ENCODE results near the gene INHBE.
"Not testable (repeated sequence)": the region's sequence is repeated elsewhere in the genome, so short reads cannot be mapped to it uniquely, and the experiment has no call there.

The INHBE gene

GRCh38 chr12:57489157-57489641, 34.1 kb downstream of the INHBE start:
- no peak for TF ChIP-seq OSR1 (CRISPR knock-in tag; IDR thresholded peaks at IDR 0.05)
- TF ChIP-seq ZC3H10 (CRISPR knock-in tag; IDR thresholded peaks at IDR 0.05): no peak
- no peak for TF ChIP-seq ISL1 (CRISPR knock-in tag; IDR thresholded peaks at IDR 0.05)
- TF ChIP-seq PPARA (CRISPR knock-in tag; IDR thresholded peaks at IDR 0.05; ENCODE audit: borderline replicate concordance): no peak
- TF ChIP-seq, protein P1, sequence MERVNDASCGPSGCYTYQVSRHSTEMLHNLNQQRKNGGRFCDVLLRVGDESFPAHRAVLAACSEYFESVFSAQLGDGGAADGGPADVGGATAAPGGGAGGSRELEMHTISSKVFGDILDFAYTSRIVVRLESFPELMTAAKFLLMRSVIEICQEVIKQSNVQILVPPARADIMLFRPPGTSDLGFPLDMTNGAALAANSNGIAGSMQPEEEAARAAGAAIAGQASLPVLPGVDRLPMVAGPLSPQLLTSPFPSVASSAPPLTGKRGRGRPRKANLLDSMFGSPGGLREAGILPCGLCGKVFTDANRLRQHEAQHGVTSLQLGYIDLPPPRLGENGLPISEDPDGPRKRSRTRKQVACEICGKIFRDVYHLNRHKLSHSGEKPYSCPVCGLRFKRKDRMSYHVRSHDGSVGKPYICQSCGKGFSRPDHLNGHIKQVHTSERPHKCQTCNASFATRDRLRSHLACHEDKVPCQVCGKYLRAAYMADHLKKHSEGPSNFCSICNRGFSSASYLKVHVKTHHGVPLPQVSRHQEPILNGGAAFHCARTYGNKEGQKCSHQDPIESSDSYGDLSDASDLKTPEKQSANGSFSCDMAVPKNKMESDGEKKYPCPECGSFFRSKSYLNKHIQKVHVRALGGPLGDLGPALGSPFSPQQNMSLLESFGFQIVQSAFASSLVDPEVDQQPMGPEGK (CRISPR knock-in tag; IDR thresholded peaks at IDR 0.05; ENCODE audit: borderline replicate concordance): no peak
- TF ChIP-seq, protein P2, sequence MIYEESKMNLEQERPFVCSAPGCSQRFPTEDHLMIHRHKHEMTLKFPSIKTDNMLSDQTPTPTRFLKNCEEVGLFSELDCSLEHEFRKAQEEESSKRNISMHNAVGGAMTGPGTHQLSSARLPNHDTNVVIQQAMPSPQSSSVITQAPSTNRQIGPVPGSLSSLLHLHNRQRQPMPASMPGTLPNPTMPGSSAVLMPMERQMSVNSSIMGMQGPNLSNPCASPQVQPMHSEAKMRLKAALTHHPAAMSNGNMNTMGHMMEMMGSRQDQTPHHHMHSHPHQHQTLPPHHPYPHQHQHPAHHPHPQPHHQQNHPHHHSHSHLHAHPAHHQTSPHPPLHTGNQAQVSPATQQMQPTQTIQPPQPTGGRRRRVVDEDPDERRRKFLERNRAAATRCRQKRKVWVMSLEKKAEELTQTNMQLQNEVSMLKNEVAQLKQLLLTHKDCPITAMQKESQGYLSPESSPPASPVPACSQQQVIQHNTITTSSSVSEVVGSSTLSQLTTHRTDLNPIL (CRISPR knock-in tag; IDR thresholded peaks at IDR 0.05; ENCODE audit: low read depth): no peak
- TF ChIP-seq ESRRG (CRISPR knock-in tag; IDR thresholded peaks at IDR 0.05): no peak
- no peak for TF ChIP-seq RARB (CRISPR knock-in tag; IDR thresholded peaks at IDR 0.05)
- no peak for TF ChIP-seq ZNF565 (CRISPR knock-in tag; conservative IDR thresholded peaks at IDR 0.05; ENCODE audit: low read depth)
- TF ChIP-seq CSDC2 (CRISPR knock-in tag; IDR thresholded peaks at IDR 0.05): no peak
- TF ChIP-seq ARNTL (CRISPR knock-in tag; IDR thresholded peaks at IDR 0.05; ENCODE audit: borderline replicate concordance, low read depth): no peak
- TF ChIP-seq ZFP30 (CRISPR knock-in tag; IDR thresholded peaks at IDR 0.05): no peak
- no peak for TF ChIP-seq ZNF8 (CRISPR knock-in tag; IDR thresholded peaks at IDR 0.05)
- TF ChIP-seq GLIS3 (CRISPR knock-in tag; IDR thresholded peaks at IDR 0.05): no peak
- TF ChIP-seq TCF4 (CRISPR knock-in tag; IDR thresholded peaks at IDR 0.05; ENCODE audit: borderline replicate concordance): no peak
- TF ChIP-seq ZNF70 (CRISPR knock-in tag; IDR thresholded peaks at IDR 0.05): no peak
- no peak for TF ChIP-seq ZFP3 (CRISPR knock-in tag; IDR thresholded peaks at IDR 0.05)
- TF ChIP-seq, protein P3, sequence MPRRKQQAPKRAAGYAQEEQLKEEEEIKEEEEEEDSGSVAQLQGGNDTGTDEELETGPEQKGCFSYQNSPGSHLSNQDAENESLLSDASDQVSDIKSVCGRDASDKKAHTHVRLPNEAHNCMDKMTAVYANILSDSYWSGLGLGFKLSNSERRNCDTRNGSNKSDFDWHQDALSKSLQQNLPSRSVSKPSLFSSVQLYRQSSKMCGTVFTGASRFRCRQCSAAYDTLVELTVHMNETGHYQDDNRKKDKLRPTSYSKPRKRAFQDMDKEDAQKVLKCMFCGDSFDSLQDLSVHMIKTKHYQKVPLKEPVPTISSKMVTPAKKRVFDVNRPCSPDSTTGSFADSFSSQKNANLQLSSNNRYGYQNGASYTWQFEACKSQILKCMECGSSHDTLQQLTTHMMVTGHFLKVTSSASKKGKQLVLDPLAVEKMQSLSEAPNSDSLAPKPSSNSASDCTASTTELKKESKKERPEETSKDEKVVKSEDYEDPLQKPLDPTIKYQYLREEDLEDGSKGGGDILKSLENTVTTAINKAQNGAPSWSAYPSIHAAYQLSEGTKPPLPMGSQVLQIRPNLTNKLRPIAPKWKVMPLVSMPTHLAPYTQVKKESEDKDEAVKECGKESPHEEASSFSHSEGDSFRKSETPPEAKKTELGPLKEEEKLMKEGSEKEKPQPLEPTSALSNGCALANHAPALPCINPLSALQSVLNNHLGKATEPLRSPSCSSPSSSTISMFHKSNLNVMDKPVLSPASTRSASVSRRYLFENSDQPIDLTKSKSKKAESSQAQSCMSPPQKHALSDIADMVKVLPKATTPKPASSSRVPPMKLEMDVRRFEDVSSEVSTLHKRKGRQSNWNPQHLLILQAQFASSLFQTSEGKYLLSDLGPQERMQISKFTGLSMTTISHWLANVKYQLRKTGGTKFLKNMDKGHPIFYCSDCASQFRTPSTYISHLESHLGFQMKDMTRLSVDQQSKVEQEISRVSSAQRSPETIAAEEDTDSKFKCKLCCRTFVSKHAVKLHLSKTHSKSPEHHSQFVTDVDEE (CRISPR knock-in tag; IDR thresholded peaks at IDR 0.05): no peak
- ATAC-seq: no peak

DNA sequence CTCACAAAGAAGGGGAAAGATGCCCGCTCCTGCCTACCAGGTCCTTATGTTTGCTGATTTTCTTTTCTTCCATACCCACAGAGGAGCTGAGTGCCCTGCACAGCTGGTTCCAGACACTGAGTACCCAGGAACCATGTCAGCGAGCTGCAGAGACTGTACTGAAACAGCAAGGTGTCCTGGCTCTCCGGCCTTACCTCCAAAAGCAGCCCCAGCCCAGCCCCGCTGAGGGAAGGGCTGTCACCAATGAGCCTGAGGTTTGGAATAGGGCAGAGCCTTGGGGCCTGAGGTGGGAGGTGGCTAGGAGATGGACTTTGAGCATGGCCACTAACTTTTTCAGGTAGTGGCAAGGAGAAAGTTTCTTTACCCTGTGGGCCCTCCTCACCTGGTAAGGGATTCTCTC, 35.0 kb downstream of the INHBE start:
- ATAC-seq: no peak
- TF ChIP-seq ZNF70 (CRISPR knock-in tag; IDR thresholded peaks at IDR 0.05): no peak

- TF ChIP-seq CSDC2 (CRISPR knock-in tag; IDR thresholded peaks at IDR 0.05) (no peak), ISL1 (CRISPR knock-in tag; IDR thresholded peaks at IDR 0.05) (no peak), ZFP30 (CRISPR knock-in tag; IDR thresholded peaks at IDR 0.05) (no peak), ZFP3 (CRISPR knock-in tag; IDR thresholded peaks at IDR 0.05) (no peak), CSRNP3 (CRISPR knock-in tag; IDR thresholded peaks at IDR 0.05) (no peak), TOX (CRISPR knock-in tag; IDR thresholded peaks at IDR 0.05; ENCODE audit: borderline replicate concordance) (no peak), PPARA (CRISPR knock-in tag; IDR thresholded peaks at IDR 0.05; ENCODE audit: borderline replicate concordance) (no peak), ESRRG (CRISPR knock-in tag; IDR thresholded peaks at IDR 0.05) (no peak), SNAI2 (CRISPR knock-in tag; IDR thresholded peaks at IDR 0.05) (no peak), ZNF70 (CRISPR knock-in tag; IDR thresholded peaks at IDR 0.05) (no peak)
- TF ChIP-seq, protein P2 (CRISPR knock-in tag; IDR thresholded peaks at IDR 0.05; ENCODE audit: low read depth): no peak
- TF ChIP-seq, protein P4, sequence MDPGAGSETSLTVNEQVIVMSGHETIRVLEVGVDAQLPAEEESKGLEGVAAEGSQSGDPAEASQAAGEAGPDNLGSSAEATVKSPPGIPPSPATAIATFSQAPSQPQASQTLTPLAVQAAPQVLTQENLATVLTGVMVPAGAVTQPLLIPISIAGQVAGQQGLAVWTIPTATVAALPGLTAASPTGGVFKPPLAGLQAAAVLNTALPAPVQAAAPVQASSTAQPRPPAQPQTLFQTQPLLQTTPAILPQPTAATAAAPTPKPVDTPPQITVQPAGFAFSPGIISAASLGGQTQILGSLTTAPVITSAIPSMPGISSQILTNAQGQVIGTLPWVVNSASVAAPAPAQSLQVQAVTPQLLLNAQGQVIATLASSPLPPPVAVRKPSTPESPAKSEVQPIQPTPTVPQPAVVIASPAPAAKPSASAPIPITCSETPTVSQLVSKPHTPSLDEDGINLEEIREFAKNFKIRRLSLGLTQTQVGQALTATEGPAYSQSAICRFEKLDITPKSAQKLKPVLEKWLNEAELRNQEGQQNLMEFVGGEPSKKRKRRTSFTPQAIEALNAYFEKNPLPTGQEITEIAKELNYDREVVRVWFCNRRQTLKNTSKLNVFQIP (CRISPR knock-in tag; IDR thresholded peaks at IDR 0.05; ENCODE audit: borderline replicate concordance, low read depth): no peak
- TF ChIP-seq, protein P1 (CRISPR knock-in tag; IDR thresholded peaks at IDR 0.05; ENCODE audit: borderline replicate concordance): no peak
- ATAC-seq: no peak
Measured at GRCh38 chr12:57491393-57492280, 36.5 kb downstream of the INHBE start.

DNA sequence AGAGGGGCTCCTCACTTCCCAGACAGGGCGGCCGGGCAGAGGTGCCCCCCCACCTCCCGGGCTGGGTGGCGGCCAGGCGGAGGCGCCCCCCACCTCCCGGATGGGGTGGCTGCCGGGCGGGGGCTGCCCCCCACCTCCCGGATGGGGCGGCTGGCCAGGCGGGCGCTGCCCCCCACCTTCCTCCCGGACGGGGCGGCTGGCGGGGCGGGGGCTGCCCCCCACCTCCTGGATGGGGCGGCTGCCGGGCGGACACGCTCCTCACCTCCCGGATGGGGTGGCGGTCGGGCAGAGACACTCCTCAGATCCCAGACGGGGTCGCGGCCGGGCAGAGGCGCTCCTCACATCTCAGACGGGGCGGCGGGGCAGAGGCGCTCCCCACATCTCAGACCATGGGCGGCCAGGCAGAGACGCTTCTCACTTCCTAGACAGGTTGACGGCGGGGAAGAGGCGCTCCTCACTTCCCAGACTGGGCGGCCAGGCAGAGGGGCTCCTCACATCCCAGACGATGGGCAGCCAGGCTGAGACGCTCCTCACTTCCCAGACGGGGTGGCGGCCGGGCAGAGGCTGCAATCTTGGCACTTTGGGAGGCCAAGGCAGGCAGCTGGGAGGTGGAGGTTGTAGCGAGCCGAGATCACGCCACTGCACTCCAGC, 40.1 kb downstream of the INHBE start:
- ATAC-seq: not testable (repeated sequence)

All from SK-N-SH treated with all-trans-retinoic acid at 6 μM for 48 hours (cell line).